ENCODE data around the gene ADGRE2. TPM values are rescaled to one million over a fixed set of nuclear protein-coding genes. Genes with fewer than 3 reads are reported as not detected.

The ADGRE2 gene
- polyA plus RNA-seq, 3 donors, result 13.1 to 91.1 (median 47.6) TPM

- WGBS (ENCODE audit: insufficient coverage), result 76% methylated on average over 3 of the region's 3 CpGs
- no peaks in the 10 kb centered on the region for H3K36me3 Mint-ChIP-seq
- no peak overlapping the region for H3K4me3 Mint-ChIP-seq
- no peak overlapping the region for H3K27ac ChIP-seq (ENCODE audit: low read depth in 1 of 2, low read length in 2 of 2)
- no peaks in the 10 kb centered on the region for H3K9me3 ChIP-seq (replicated peaks in 1 of 2; ENCODE audit: control insufficient read depth in 1 of 2, insufficient read depth in 1 of 2, low read length in 2 of 2)
- no peaks in the 10 kb centered on the region for H3K79me2 ChIP-seq (ENCODE audit: insufficient read depth, low read length)
- peaks cover 0 to 3% (median 2%) of the 10 kb centered on the region in 3 donors for H3K27me3 Mint-ChIP-seq (ENCODE audit: low read depth in 3 of 3)
- intact Hi-C loops (cut with micrococcal nuclease), result no loop called here
- H3K4me1 ChIP-seq (ENCODE audit: control insufficient read depth in 1 of 2, insufficient read depth in 2 of 2, low read length in 2 of 2), result peaks cover 5 to 6% of the 10 kb centered on the region in 2 donors
- peaks cover 0 to 8% (median 1%) of the 10 kb centered on the region in 7 donors for H3K9me3 Mint-ChIP-seq
- peaks cover 6% of the 10 kb centered on the region for H3K4me1 Mint-ChIP-seq
- no peaks in the 10 kb centered on the region for H4K20me1 ChIP-seq (ENCODE audit: insufficient read depth, low read length)
- H3K9ac ChIP-seq (ENCODE audit: insufficient read depth, low read length, poor library complexity, severe bottlenecking), result no peak overlapping the region
- H3K27me3 ChIP-seq (ENCODE audit: control insufficient read depth in 2 of 2, insufficient read depth in 2 of 2, low read length in 2 of 2), result no peaks in the 10 kb centered on the region
- H3K4me2 ChIP-seq (replicated peaks; ENCODE audit: extremely low read depth, low read length, poor library complexity, severe bottlenecking), result no peak overlapping the region
- no peak overlapping the region for H3K4me3 ChIP-seq (replicated peaks in 1 of 3; ENCODE audit: low read depth in 2 of 3, low read length in 3 of 3)
- H3K27ac Mint-ChIP-seq, result no peak overlapping the region
- DNase-seq, result no peak
- no peak for TF ChIP-seq CTCF (IDR thresholded peaks at IDR 0.05)
- no peak overlapping the region for H2AFZ ChIP-seq (ENCODE audit: insufficient read depth, low read depth, low read length, poor library complexity, severe bottlenecking)
- no peaks in the 10 kb centered on the region for H3K36me3 ChIP-seq (replicated peaks in 1 of 2; ENCODE audit: control insufficient read depth in 1 of 2, insufficient read depth in 2 of 2, low read length in 2 of 2)
Measured at GRCh38 chr19:14817052-14817451, 38.7 kb upstream of the ADGRE2 start.

- Histone ChIP-seq H3K4me1 (ENCODE audit: control insufficient read depth in 1 of 2, insufficient read depth in 2 of 2, low read length in 2 of 2) (no peaks in the 10 kb centered on the region), H3K27me3 (ENCODE audit: control insufficient read depth in 2 of 2, insufficient read depth in 2 of 2, low read length in 2 of 2) (no peaks in the 10 kb centered on the region), H3K9ac (ENCODE audit: insufficient read depth, low read length, poor library complexity, severe bottlenecking) (no peak overlapping the region), H3K79me2 (ENCODE audit: insufficient read depth, low read length) (no peaks in the 10 kb centered on the region), H2AFZ (ENCODE audit: insufficient read depth, low read depth, low read length, poor library complexity, severe bottlenecking) (no peak overlapping the region), H3K4me2 (replicated peaks; ENCODE audit: extremely low read depth, low read length, poor library complexity, severe bottlenecking) (no peak overlapping the region), H3K9me3 (replicated peaks in 1 of 2; ENCODE audit: control insufficient read depth in 1 of 2, insufficient read depth in 1 of 2, low read length in 2 of 2) (no peaks in the 10 kb centered on the region), H3K36me3 (replicated peaks in 1 of 2; ENCODE audit: control insufficient read depth in 1 of 2, insufficient read depth in 2 of 2, low read length in 2 of 2) (no peaks in the 10 kb centered on the region), H3K27ac (ENCODE audit: low read depth in 1 of 2, low read length in 2 of 2) (no peak overlapping the region), H3K4me3 (replicated peaks in 1 of 3; ENCODE audit: low read depth in 2 of 3, low read length in 3 of 3) (no peak overlapping the region), H4K20me1 (ENCODE audit: insufficient read depth, low read length) (no peaks in the 10 kb centered on the region)
- no CpG with 5 or more reads among the region's 2 CpGs for WGBS (ENCODE audit: insufficient coverage)
- TF ChIP-seq CTCF (IDR thresholded peaks at IDR 0.05), result no peak
- H3K4me1 Mint-ChIP-seq, result no peaks in the 10 kb centered on the region
- H3K27ac Mint-ChIP-seq, result no peak overlapping the region
- no peak overlapping the region for H3K4me3 Mint-ChIP-seq
- H3K9me3 Mint-ChIP-seq, result peaks cover 0 to 8% (median 1%) of the 10 kb centered on the region in 7 donors
- intact Hi-C loops (cut with micrococcal nuclease), result no loop called here
- DNase-seq, result no peak
- no peaks in the 10 kb centered on the region for H3K36me3 Mint-ChIP-seq
- H3K27me3 Mint-ChIP-seq (ENCODE audit: low read depth in 3 of 3), result peaks cover 0 to 5% (median 2%) of the 10 kb centered on the region in 3 donors
Measured at GRCh38 chr19:14814982-14815652, 36.8 kb upstream of the ADGRE2 start.

Measured in CD14-positive monocyte (primary cell).